Islet of Langerhans (tissue), 1 donor: ENCODE results near the gene SPG7.

Experiments
- FAIRE-seq: peaks from one replicate; lab custom pipeline; 2011; peaks lifted over from hg19 to GRCh38; lab: Jason Lieb, UNC

Gene SPG7

GRCh38 chr16:89547860-89548259 is 39.7 kb downstream of the SPG7 start:
- FAIRE-seq, result no peak

GRCh38 chr16:89548344-89549006 is 40.3 kb downstream of the SPG7 start:
- FAIRE-seq, result no peak

- FAIRE-seq, result no peak
These were observed 41.0 kb downstream of the SPG7 start for GRCh38 chr16:89549007-89549700.

- FAIRE-seq, result no peak
These were observed 42.3 kb downstream of the SPG7 start for GRCh38 chr16:89550421-89551007.

DNA sequence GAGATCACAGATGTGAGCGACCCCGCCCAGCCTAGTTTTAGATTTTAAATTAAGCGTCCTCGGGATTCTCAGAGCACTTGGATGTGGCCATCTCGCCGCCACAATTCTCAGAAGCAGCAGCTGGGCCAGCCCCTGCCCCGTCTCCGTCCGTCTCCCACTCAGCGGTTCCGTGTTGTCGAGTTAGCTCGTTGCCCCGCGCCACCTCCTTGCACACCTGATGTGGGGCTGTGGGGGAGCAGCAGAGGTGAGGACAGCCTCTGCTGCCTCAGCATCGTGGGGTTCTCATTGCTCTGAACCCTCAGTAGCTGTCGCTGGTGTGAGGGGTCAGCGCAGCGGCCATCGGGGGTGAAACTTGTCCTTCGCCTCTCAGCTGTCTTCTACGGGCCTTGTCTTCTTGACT is 44.1 kb downstream of the SPG7 start:
- FAIRE-seq, result no peak

DNA sequence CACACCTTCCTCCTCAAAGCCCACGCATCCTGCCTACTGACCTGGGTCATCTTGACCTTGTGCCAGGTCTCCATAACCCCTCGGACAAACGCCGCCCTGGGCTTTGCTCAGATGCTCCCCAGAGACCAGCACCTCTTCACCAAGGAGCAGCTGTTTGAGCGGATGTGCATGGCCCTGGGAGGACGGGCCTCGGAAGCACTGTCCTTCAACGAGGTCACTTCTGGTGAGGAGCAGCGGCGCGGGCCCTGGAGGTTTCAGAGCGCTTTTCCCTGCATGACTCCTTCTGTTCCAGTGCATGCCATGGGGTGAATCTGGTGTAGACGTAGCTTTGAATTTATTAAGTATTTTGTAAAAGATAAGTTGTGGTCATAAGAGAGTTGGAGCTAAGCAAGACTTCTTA is 44.7 kb downstream of the SPG7 start:
- no peak for FAIRE-seq

GRCh38 chr16:89553733-89554132 is 45.5 kb downstream of the SPG7 start:
- FAIRE-seq, result no peak

DNA sequence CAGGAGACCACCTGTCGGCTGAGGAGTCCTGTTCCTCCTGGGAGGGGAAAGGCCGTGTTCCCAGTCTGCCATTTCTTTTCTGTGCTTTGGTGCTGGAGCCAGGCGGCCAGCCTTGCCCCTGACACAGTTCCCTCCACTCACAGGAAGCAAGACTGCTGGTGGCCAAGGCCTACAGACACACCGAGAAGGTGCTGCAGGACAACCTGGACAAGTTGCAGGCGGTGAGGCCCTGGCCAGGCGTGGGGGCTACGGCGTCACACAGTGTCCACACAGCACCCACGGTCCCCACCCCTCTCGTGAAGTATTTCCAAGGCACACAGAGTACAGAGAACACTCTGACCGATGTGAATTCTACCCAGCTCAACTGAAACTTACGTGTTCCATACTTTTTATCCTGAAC is 46.1 kb downstream of the SPG7 start:
- no peak for FAIRE-seq

DNA sequence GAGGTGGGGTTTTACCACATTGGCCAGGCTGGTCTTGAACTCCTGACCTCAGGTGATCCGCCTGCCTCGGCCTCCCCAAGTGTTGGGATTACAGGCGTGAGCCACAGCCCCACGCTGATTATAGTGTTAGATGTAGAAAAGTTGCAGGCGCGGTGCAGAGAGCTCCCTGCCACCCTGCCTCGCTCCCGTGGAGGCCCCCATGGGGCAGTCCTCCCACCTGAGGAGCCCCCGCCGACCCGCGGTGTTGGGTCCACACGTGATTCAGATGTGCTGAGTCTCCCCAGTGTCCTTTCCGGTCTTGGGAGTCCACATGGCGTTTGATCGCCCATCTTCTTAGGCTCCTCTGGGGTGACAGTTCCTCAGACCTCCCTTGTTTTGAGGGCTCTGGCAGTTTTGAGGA is 47.1 kb downstream of the SPG7 start:
- no peak for FAIRE-seq

DNA sequence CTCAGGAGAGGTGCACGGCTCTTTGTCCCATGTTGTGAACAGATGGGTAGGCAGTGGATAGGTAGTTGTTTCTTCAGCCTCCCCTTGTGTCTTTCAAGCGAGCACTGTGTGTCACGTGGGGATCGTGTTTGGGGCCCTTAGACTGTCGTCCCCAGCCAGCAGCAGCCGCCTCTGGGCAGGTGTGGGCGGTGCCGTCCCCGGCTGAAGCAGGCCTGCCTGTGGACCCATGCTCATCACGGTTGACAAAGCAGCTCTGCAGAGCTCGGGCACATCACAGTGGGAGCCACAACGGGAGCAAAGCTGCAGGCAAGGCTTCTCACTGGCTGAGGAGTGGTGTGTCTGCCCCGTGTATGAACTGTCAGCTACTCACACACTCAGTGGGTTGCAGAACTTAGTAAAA is 47.6 kb downstream of the SPG7 start:
- no peak for FAIRE-seq

GRCh38 chr16:89556750-89557689 is 48.8 kb downstream of the SPG7 start:
- FAIRE-seq, result no peak

DNA sequence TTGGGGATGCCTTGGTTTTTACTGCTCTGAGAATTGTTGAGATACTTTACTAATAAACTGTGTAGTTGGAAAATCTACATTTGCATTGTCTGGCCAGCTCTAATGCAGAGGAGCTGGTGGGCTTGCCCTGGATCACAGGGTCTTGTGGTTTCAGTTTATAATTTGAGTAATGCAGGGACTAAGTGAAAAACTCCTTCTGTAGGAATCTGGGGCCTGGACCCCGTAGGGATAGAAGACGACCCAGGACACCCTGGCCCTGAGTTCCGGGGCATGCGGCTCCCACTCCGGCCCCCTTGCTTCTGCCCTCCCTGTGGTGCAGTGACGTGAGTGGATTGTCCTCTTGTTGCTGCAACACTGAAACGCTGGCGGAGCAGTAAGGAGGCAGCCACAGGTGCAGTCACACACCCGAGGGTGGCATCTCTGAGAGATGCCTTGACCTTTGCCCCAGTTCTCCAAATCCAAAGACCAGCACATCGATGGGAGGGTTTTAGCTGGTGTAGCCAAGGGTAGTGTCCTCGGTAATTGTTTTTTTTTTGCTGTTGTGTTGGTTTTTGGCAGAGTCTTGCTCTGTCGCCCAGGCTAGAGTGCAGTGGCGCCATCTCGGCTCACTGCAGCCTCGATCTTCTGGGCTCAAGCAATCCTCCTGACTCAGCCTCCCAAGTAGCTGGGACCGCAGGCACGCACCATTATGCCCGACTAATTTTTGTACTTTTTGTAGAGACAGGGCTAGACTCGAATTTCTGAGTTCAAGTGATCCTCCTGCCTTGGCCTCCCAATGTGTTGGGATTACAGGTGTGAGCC is 49.7 kb downstream of the SPG7 start:
- no peak for FAIRE-seq

- no peak for FAIRE-seq
These were observed 52.4 kb downstream of the SPG7 start, which contains the start of gene RPL13 for GRCh38 chr16:89560378-89561141. TSS of gene RPL13 (plus strand) at chr16:89560682. CDS start at chr16:89560960, 278 bp downstream.

GRCh38 chr16:89561142-89561883 is 53.1 kb downstream of the SPG7 start:
- FAIRE-seq, result no peak

- no peak for FAIRE-seq
These were observed 53.8 kb downstream of the SPG7 start for GRCh38 chr16:89561884-89562599.

DNA sequence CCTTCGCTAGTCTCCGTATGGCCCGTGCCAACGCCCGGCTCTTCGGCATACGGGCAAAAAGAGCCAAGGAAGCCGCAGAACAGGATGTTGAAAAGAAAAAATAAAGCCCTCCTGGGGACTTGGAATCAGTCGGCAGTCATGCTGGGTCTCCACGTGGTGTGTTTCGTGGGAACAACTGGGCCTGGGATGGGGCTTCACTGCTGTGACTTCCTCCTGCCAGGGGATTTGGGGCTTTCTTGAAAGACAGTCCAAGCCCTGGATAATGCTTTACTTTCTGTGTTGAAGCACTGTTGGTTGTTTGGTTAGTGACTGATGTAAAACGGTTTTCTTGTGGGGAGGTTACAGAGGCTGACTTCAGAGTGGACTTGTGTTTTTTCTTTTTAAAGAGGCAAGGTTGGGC is 54.7 kb downstream of the SPG7 start:
- FAIRE-seq, result no peak

DNA sequence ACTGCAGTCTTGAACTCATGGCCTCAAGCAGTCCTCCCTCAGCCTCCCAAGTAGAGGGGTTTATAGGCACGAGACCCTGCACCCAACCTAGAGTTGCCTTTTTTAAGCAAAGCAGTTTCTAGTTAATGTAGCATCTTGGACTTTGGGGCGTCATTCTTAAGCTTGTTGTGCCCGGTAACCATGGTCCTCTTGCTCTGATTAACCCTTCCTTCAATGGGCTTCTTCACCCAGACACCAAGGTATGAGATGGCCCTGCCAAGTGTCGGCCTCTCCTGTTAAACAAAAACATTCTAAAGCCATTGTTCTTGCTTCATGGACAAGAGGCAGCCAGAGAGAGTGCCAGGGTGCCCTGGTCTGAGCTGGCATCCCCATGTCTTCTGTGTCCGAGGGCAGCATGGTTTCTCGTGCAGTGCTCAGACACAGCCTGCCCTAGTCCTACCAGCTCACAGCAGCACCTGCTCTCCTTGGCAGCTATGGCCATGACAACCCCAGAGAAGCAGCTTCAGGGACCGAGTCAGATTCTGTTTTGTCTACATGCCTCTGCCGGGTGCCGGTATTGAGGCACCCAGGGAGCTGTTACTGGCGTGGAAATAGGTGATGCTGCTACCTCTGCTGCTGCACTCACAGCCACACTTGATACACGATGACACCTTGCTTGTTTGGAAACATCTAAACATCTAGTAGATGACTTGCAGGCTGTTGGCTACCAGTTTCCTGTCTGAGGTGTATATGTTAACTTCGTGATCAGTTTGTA is 55.6 kb downstream of the SPG7 start:
- FAIRE-seq, result no peak

DNA sequence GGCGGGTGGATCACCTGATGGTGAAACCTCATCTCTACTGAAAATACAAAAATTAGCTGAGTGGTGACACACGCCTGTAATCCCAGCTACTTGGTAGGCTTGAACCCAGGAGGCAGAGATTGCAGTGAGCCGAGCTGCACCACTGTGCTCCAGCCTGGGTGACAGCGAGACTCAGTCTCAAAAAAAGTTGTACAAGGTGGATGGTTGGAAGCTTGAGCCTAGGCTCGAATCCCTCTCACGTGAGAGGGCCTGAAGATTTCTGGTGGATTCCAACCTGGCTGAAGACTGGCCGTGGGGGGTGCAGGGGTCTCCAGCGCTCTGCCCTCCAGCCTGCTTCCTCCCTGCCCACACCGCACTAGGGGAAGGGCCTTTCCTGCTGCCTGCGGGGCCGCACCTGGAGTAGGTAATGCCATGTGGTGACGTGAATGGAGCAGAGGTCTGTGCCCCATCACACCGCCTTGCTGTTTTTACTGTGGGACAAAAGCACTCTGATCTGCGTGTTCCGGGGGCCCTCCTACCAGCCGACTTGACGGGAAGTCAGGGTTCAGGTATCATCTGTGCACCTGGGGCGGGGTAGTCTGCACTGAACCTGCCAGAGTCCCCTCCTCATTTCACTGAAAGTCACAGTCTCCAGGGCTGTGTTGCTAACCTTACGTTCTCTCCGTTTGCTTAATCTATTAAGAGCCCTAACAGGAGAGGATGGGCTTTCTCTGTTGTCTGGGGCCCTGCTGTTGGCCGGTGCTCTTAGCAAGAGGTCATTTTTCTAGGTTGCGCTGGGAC is 56.5 kb downstream of the SPG7 start:
- FAIRE-seq, result no peak
